GM12891 (cell line): Measurements from ENCODE around the gene EIF4G2.
"Not testable (repeated sequence)": the region's sequence is repeated elsewhere in the genome, so short reads cannot be mapped to it uniquely, and the experiment has no call there.

Source experiments
- DNase-seq: peaks from one replicate; pipeline ENCODE4 v3.0.0; 2011; ENCODE audit warnings: low spot score; ENCODE audit not compliant: insufficient read length
- FAIRE-seq: peaks from 2 replicates; lab custom pipeline; 2011; peaks lifted over from hg19 to GRCh38; lab: Jason Lieb, UNC
- PAX5 ChIP-seq: IDR thresholded peaks from 2 replicates; pipeline ENCODE4 v1.6.1; 2011; ENCODE audit warnings: low read length, moderate library complexity, mild to moderate bottlenecking; ENCODE audit not compliant: insufficient read depth, severe bottlenecking
- POLR2A ChIP-seq: IDR thresholded peaks from 2 replicates; pipeline ENCODE4 v1.6.1; 2011; ENCODE audit warnings: low read depth, low read length, control low read depth
- POLR2AphosphoS5 ChIP-seq: IDR thresholded peaks from 2 replicates; pipeline ENCODE4 v1.6.1; 2011; ENCODE audit warnings: low read depth, low read length, control low read depth
- POU2F2 ChIP-seq: IDR thresholded peaks from 2 replicates; pipeline ENCODE4 v1.6.1; 2011; ENCODE audit warnings: low read depth, mild to moderate bottlenecking, control low read depth, low read length, moderate library complexity
- SPI1 ChIP-seq: IDR thresholded peaks from 2 replicates; pipeline ENCODE4 v1.6.1; 2011; ENCODE audit warnings: low read depth, low read length, control low read depth
- TAF1 ChIP-seq: IDR thresholded peaks from 2 replicates; pipeline ENCODE4 v1.6.1; 2011; ENCODE audit warnings: low read depth, low read length, control low read depth

The EIF4G2 gene

DNA sequence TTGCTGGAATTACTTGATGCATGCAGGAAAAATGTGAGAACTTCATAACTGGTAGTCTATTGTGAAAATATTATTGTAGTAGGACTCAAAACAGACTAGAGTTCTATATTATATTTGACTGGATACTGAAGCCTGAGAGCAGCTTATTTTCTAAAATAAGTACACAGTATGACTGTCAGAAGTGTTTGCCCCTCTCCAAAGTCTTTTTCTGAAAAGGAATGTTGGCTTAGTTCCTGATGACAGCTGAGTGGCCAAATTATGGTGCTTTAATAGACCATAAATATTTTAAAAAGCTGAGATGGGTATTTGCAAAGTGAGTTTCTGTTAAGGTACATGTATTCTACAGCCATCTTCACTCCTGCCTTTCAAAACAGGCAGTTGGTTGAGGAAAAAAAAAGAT, 36.1 kb upstream of the EIF4G2 start:
- TF ChIP-seq POLR2A (no peak), POU2F2 (no peak), TAF1 (no peak), SPI1 (no peak), POLR2AphosphoS5 (no peak), PAX5 (no peak)
- FAIRE-seq: no peak
- no peak for DNase-seq

DNA sequence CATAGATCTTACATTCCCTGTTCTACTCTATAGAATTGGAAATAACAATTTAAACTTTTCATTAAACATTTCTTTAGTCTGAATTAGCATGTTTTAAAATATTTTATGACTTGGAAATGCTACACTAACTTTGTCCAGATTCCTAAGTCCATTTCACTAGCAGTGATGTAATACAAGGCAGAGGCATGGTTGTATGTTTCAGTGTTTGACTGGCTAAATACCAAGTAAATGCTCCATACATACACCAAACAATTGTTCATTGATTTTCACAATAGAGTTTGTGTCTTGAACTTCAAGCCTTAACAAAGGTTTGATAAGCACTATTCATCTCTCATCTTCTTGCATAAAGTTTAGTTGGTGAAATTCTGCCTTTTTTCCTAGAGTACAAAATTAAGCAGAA, 35.6 kb upstream of the EIF4G2 start:
- no peak for TF ChIP-seq POU2F2
- no peak for TF ChIP-seq POLR2AphosphoS5
- TF ChIP-seq SPI1: no peak
- TF ChIP-seq PAX5: no peak
- no peak for TF ChIP-seq POLR2A
- TF ChIP-seq TAF1: no peak

DNA sequence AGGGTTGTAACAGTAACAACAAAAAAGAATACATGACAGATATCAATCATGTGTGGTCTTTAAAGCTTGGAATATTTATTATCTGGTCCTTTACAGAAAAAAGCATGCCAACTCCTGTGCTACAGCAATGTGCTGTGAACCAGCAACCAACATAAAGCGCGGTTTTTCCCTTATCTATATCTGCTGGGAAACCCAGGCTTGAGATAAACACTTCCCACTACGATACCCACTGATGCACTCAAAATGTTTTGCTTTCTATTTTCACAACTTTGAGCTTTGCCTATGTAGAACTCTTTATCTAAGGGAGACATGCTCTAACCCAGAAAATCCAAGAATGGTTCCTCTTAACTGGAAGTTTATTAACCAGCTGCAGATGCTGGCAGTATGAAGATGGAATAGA, 30.2 kb upstream of the EIF4G2 start:
- DNase-seq: no peak
- no peak for FAIRE-seq
- TF ChIP-seq PAX5: no peak
- TF ChIP-seq SPI1: no peak
- TF ChIP-seq POLR2A: no peak
- TF ChIP-seq POU2F2: no peak

More for the DNA sequence above, 35.6 kb upstream of the EIF4G2 start:
- FAIRE-seq: no peak
- no peak for DNase-seq

GRCh38 chr11:10838083-10838482, 29.4 kb upstream of the EIF4G2 start:
- no peak for FAIRE-seq

DNA sequence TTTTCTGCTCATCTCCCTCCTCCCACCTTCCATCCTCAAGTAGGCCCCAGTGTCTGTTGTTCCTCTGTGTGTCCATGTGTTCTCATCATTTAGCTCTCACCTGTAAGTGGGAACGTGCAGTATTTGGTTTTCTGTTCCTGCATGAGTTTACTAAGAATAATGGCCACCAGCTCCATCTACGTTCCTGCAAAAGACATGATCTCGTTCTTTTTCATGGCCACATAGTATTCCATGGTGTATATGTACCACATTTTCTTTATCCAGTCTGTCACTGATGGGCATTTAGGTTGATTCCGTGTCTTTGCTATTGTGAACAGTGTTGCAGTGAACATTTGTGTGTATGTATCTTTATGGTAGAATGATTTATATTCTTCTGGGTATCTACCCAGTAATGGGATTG, 28.2 kb upstream of the EIF4G2 start:
- DNase-seq, FAIRE-seq: not testable (repeated sequence)

More at GRCh38 chr11:10838083-10838482, 29.4 kb upstream of the EIF4G2 start:
- TF ChIP-seq TAF1 (no peak), POLR2A (no peak), SPI1 (no peak), POU2F2 (no peak), POLR2AphosphoS5 (no peak), PAX5 (no peak)
- DNase-seq: no peak

GRCh38 chr11:10829139-10829538, 20.4 kb upstream of the EIF4G2 start:
- FAIRE-seq (no peak), DNase-seq (no peak)
- no peak for TF ChIP-seq POLR2A
- TF ChIP-seq SPI1: no peak
- TF ChIP-seq POLR2AphosphoS5: no peak
- TF ChIP-seq POU2F2: no peak
- TF ChIP-seq PAX5: no peak
- no peak for TF ChIP-seq TAF1

GRCh38 chr11:10828402-10828801, 19.7 kb upstream of the EIF4G2 start:
- FAIRE-seq: no peak

GRCh38 chr11:10824888-10825287, 16.2 kb upstream of the EIF4G2 start:
- FAIRE-seq (peak; percentile 94), DNase-seq (no peak)
- no peak; the same call in 1 of the 2 replicates for TF ChIP-seq POLR2A
- TF ChIP-seq SPI1: peak; percentile 98
- no peak for TF ChIP-seq TAF1

More at GRCh38 chr11:10828402-10828801, 19.7 kb upstream of the EIF4G2 start:
- DNase-seq: no peak
- no peak for TF ChIP-seq TAF1
- no peak for TF ChIP-seq POLR2A

- DNase-seq (no peak), FAIRE-seq (no peak)
- no peak for TF ChIP-seq TAF1
- no peak for TF ChIP-seq POLR2AphosphoS5
- no peak for TF ChIP-seq PAX5
- no peak for TF ChIP-seq SPI1
- TF ChIP-seq POU2F2: no peak
- no peak for TF ChIP-seq POLR2A
These were observed 14.4 kb upstream of the EIF4G2 start for GRCh38 chr11:10823152-10823579.

- FAIRE-seq, DNase-seq: not testable (repeated sequence)
These were observed 13.8 kb upstream of the EIF4G2 start for GRCh38 chr11:10822491-10822890.

DNA sequence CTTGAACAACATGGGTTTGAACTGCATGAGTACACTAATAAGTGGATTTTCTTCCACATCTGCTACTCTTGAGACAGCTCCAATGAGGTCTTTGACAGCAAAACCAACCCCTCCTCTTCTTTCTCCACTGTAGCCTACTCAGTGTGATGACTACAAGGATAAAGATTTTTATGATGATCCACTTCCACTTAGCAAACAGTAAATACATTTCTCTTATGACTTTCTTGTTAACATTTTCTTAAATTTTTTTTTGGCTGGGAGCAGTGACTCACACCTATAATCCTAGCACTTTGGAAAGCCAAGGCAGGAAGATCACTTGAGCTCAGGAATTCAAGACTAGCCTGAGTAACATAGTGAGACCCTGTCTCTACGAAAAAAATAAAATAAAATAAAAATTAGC, 9.9 kb upstream of the EIF4G2 start:
- DNase-seq (no peak), FAIRE-seq (no peak)
- TF ChIP-seq PAX5 (no peak), POLR2AphosphoS5 (no peak), SPI1 (no peak), POLR2A (no peak)
